Prostate gland (tissue), 2 donors: Measurements from ENCODE around the gene ZFAND3. TPM values are rescaled to one million over a fixed set of nuclear protein-coding genes. Genes with fewer than 3 reads are reported as not detected.

Experiments used
- DNase-seq: peaks from one replicate; pipeline ENCODE4 v3.0.0-alpha.2; 2019; ENCODE audit warnings: low spot score
- H3K27ac ChIP-seq, 2 donors: fragments of 200-600 bp; sonication (generic); 2 replicates each; pipeline ENCODE4 v1.5.1; 2017 to 2019
- H3K27me3 ChIP-seq: fragments of 200-600 bp; sonication (generic); replicated peaks from 2 replicates; pipeline ENCODE4 v1.5.1; 2019; ENCODE audit not compliant: insufficient read depth
- H3K36me3 ChIP-seq, 2 donors: fragments of 200-600 bp; sonication (generic); 1 replicate in 1 of 2; 2 replicates in 1 of 2; pipeline versions ENCODE4 v1.5.1 to v1.8.1; 2017 to 2019
- H3K4me1 ChIP-seq: fragments of 200-600 bp; sonication (generic); replicated peaks from 2 replicates; pipeline ENCODE4 v1.5.1; 2019
- H3K4me3 ChIP-seq, 2 donors: fragments of 200-600 bp; sonication (generic); 2 replicates each; pipeline ENCODE4 v1.5.1; 2017 to 2019
- H3K9me3 ChIP-seq: fragments of 200-600 bp; sonication (generic); 2 replicates; pipeline ENCODE4 v1.5.1; 2017
- POLR2A ChIP-seq: fragments of 450-650 bp; IDR thresholded peaks from one replicate; pipeline ENCODE4 v1.6.1; 2016; ENCODE audit warnings: antibody characterized with exemption, mild to moderate bottlenecking
- POLR2AphosphoS5 ChIP-seq: sonication (generic); formaldehyde crosslinking; IDR thresholded peaks from one replicate; pipeline ENCODE4 v1.6.1; 2017; ENCODE audit warnings: antibody characterized with exemption
- WGBS: methylation state at CpG from one replicate; pipeline ENCODE4 v1.1.5; 2018; 5-methylcytosine and 5-hydroxymethylcytosine counted together
- intact Hi-C: fragments of 100-400 bp; cut with DNase I; formaldehyde crosslinking; loops from one replicate; pipeline ENCODE4 v1.14.2; 2022
- total RNA-seq, 2 donors: library from RNA; depleted of rRNA; stranded (reverse); fragments of >200 nt; gene quantifications; one replicate each; pipeline ENCODE4 v1.1.0, GENCODE V29; 2016
- TF ChIP-seq, protein P1 (sequence below), 4 experiments: fragments of 200-600 bp in 2 of 4; fragments of 450-650 bp in 2 of 4; sonication (generic) in 2 of 4; IDR thresholded peaks; 1 replicate in 3 of 4; 2 replicates in 1 of 4; pipeline ENCODE4 v1.5.1; 2016 to 2019; ENCODE audit warnings: antibody characterized with exemption in 4 of 4, mild to moderate bottlenecking in 2 of 4, moderate library complexity in 2 of 4

ZFAND3 gene
- total RNA-seq, 2 donors from 2014 or later, result 43.5 to 89.1 TPM

DNA sequence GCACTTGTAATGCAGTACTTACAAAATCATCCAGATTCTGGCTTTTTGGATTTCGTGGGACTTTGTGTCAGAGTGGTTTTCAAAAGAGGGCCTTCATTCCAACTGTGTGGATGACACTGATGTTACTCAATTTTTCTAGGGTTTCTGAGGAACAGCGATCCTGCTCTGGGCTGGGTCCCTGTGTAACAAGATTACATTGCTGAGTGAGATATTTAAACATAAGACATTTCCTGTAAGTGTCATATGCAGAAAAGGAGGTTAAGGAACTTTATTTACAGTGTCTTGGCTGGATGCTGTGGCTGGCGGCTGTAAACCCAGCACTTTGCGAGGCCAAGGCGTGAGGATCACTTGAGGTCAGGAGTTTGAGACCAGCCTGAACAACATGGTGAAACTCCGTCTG lies 6.7 kb downstream of the ZFAND3 start:
- WGBS, result 87% methylated on average over 6 of the region's 6 CpGs

DNA sequence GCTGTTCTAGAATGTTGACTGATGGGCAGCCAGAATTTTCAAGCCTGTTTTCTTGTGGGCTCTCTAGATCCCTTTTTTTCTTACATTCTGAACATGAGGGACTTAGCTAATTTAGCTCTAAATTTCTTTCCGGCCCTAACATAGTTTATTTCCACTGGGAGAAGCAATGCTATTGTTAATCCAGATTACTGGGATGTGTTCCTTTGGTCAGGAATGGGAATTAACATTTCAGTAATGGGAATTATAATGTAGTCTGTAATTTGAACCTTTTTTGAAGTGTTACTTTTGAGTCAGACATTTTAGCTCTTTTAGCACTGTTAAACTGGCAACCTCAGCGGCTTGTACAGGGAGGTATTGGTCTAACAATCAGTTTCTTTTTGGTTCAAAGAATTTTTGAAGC lies 7.5 kb downstream of the ZFAND3 start:
- no peaks in the 10 kb centered on the region for H3K9me3 ChIP-seq
- 85% methylated on average over 2 of the region's 2 CpGs for WGBS
- intact Hi-C loops, result no loop called here
- H3K36me3 ChIP-seq, result no peaks in the 10 kb centered on the region
- no peak for DNase-seq
- H3K27me3 ChIP-seq, result no peaks in the 10 kb centered on the region
- H3K4me1 ChIP-seq, result peaks cover 2% of the 10 kb centered on the region
- no peak for TF ChIP-seq POLR2A
- no peak for TF ChIP-seq POLR2AphosphoS5
- TF ChIP-seq, protein P1, sequence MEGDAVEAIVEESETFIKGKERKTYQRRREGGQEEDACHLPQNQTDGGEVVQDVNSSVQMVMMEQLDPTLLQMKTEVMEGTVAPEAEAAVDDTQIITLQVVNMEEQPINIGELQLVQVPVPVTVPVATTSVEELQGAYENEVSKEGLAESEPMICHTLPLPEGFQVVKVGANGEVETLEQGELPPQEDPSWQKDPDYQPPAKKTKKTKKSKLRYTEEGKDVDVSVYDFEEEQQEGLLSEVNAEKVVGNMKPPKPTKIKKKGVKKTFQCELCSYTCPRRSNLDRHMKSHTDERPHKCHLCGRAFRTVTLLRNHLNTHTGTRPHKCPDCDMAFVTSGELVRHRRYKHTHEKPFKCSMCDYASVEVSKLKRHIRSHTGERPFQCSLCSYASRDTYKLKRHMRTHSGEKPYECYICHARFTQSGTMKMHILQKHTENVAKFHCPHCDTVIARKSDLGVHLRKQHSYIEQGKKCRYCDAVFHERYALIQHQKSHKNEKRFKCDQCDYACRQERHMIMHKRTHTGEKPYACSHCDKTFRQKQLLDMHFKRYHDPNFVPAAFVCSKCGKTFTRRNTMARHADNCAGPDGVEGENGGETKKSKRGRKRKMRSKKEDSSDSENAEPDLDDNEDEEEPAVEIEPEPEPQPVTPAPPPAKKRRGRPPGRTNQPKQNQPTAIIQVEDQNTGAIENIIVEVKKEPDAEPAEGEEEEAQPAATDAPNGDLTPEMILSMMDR (IDR thresholded peaks at IDR 0.05), result no peak
- no peak overlapping the region for H3K27ac ChIP-seq
- no peak overlapping the region for H3K4me3 ChIP-seq

More for the DNA sequence above, 6.7 kb downstream of the ZFAND3 start:
- H3K27ac ChIP-seq, result no peak overlapping the region
- TF ChIP-seq, protein P1 (IDR thresholded peaks at IDR 0.05), result no peak
- TF ChIP-seq POLR2AphosphoS5 (no peak), POLR2A (no peak)
- H3K4me3 ChIP-seq, result no peak overlapping the region
- peaks cover 10% of the 10 kb centered on the region for H3K4me1 ChIP-seq
- no peaks in the 10 kb centered on the region for H3K27me3 ChIP-seq
- H3K36me3 ChIP-seq, result no peaks in the 10 kb centered on the region
- DNase-seq, result no peak
- intact Hi-C loops, result no loop called here
- no peaks in the 10 kb centered on the region for H3K9me3 ChIP-seq

DNA sequence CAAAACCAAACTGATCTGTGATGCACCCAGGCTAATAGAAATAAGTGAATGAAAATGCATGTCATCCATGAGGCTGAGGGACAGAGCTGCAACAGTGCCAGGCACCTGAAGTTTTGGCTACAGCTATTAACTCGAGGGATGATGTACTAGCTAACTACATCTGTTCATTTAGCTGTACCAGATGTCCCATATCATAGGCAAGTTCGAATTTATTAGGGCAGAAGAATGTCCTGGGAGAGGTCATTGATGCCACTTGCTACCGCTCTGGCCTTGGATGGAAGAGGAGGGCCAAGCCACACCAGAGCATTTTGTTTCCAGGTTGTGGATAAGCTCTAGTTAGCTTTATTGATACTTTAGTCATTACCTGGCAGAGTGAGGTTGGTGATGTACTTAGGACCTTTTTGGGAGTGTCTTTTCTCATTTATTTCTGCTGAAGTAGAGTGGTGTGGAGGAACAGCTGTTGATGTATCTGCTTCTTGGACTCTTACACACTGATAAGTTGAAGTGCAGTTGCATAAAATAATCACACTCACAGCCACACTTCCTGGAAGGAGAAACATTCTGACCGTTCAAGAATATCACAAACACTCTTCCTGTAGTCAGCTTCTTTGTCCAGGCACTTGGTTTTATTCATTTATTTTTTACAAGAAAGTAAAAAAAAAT lies 8.2 kb downstream of the ZFAND3 start:
- Histone ChIP-seq H3K4me3 (no peak overlapping the region), H3K36me3 (no peaks in the 10 kb centered on the region), H3K27ac (no peak overlapping the region), H3K9me3 (no peaks in the 10 kb centered on the region), H3K27me3 (no peaks in the 10 kb centered on the region), H3K4me1 (no peaks in the 10 kb centered on the region)
- TF ChIP-seq POLR2A, result no peak
- TF ChIP-seq, protein P1 (IDR thresholded peaks at IDR 0.05), result no peak
- TF ChIP-seq POLR2AphosphoS5, result no peak
- 54% methylated on average over 4 of the region's 4 CpGs for WGBS
- DNase-seq, result no peak
- intact Hi-C loops, result no loop called here

DNA sequence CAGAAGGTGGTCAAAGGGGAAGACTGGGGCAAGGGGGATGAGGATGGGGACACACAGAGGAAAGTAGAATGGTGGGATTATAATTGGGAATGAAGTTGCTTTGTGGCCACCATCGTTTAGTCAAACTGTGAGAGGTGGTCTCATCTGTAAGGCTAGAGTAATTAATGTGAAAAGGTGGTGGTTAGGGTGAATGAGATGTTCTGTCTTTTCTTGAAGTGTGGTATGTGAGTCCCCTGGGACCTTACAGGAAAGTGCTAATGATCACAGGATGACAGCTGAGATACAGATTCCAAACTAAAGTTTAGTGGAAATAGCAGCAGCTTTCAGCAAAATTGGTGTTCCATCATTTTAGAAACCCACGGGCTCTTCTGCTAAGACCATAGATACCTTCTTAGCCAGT lies 10.7 kb downstream of the ZFAND3 start:
- TF ChIP-seq POLR2AphosphoS5 (no peak), POLR2A (no peak)
- TF ChIP-seq, protein P1 (IDR thresholded peaks at IDR 0.05), result no peak
- Histone ChIP-seq H3K9me3 (no peaks in the 10 kb centered on the region), H3K36me3 (no peaks in the 10 kb centered on the region), H3K27ac (no peak overlapping the region), H3K27me3 (no peaks in the 10 kb centered on the region), H3K4me1 (no peaks in the 10 kb centered on the region), H3K4me3 (no peak overlapping the region)
- no peak for DNase-seq
- intact Hi-C loops, result no loop called here
- WGBS, result 86% methylated on average over 2 of the region's 2 CpGs

DNA sequence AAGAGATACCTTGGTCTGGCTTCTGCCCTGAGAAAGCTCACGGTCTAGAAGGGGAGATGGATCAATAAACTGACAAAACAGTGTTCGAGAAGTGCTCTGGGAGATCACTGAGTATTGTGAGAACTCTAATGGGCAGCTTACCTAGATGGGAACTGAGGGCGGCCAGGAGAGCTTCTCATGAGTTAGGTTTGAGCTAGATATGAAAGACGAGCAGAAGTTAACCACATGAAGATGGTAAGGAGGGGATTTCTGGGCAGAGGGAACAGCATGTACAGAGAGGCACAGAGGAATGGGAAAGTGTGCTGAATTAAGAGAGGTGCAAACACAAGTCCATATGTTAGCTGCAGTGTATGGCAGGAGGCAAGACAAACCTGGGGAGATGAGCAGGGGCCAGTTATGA lies 11.9 kb downstream of the ZFAND3 start:
- no peaks in the 10 kb centered on the region for H3K9me3 ChIP-seq
- intact Hi-C loops, result no loop called here
- no peak for DNase-seq
- WGBS, result 92% methylated on average over 4 of the region's 4 CpGs
- no peaks in the 10 kb centered on the region for H3K4me1 ChIP-seq
- H3K36me3 ChIP-seq, result no peaks in the 10 kb centered on the region
- H3K4me3 ChIP-seq, result no peak overlapping the region
- no peaks in the 10 kb centered on the region for H3K27me3 ChIP-seq
- TF ChIP-seq, protein P1 (IDR thresholded peaks at IDR 0.05), result no peak
- TF ChIP-seq POLR2AphosphoS5 (no peak), POLR2A (no peak)
- H3K27ac ChIP-seq, result no peak overlapping the region
